ENCODE data around the gene GLCE. TPM values are rescaled to one million over a fixed set of nuclear protein-coding genes. Genes with fewer than 3 reads are reported as not detected.
A peak's percentile ranks its signal among the peaks of the same experiment; 100 is the strongest.

GLCE gene
- total RNA-seq, 1 donor from 2014 or later = 33.8 TPM

GRCh38 chr15:69159805-69160140 is 662 bp upstream of the GLCE start:
- TF ChIP-seq CTCF (conservative IDR thresholded peaks at IDR 0.05) = no peak
- peaks cover 29% of the 10 kb centered on the region for H3K4me1 Mint-ChIP-seq (ENCODE audit: unreplicated experiment)
- no peaks in the 10 kb centered on the region for H3K9me3 Mint-ChIP-seq
- DNase-seq (ENCODE audit: extremely low spot score, unreplicated experiment) = no peak
- no peaks in the 10 kb centered on the region for H3K27me3 Mint-ChIP-seq
- H3K36me3 Mint-ChIP-seq = no peaks in the 10 kb centered on the region
- H3K27ac Mint-ChIP-seq = peak overlapping the region; percentile 94
- H3K4me3 Mint-ChIP-seq = peak overlapping the region; percentile 94

- TF ChIP-seq CTCF (conservative IDR thresholded peaks at IDR 0.05) = peak; percentile 21
- DNase-seq (ENCODE audit: extremely low spot score, unreplicated experiment) = no peak
- H3K4me3 Mint-ChIP-seq = peak overlapping the region; percentile 94
- peaks cover 39% of the 10 kb centered on the region for H3K4me1 Mint-ChIP-seq (ENCODE audit: unreplicated experiment)
- no peaks in the 10 kb centered on the region for H3K36me3 Mint-ChIP-seq
- peak overlapping the region; percentile 94 for H3K27ac Mint-ChIP-seq
- no peaks in the 10 kb centered on the region for H3K27me3 Mint-ChIP-seq
- H3K9me3 Mint-ChIP-seq = no peaks in the 10 kb centered on the region
These were observed 843 bp downstream of the GLCE start for GRCh38 chr15:69161079-69161877.

DNA sequence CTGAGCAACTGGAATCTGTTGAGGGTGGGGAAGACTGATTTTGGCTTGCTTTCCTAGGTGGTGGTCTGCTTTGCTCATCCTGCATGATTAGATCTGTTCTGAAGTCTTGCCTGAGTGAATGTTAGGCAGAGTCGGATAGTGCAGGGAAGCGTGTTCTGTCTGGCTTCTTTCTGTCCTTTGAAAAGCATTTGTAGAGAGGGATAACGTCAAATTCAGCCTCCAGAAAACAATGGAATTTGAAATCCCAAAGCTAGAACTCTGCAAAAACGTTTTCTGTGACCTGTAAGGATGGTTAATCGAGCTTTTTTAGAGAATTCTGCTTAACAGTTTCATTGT is 1.4 kb downstream of the GLCE start:
- Mint-ChIP-seq H3K4me3 (peak overlapping the region; percentile 94), H3K27me3 (no peaks in the 10 kb centered on the region), H3K36me3 (no peaks in the 10 kb centered on the region), H3K27ac (peak overlapping the region; percentile 94), H3K4me1 (ENCODE audit: unreplicated experiment) (peaks cover 39% of the 10 kb centered on the region), H3K9me3 (no peaks in the 10 kb centered on the region)
- peak; percentile 4 for TF ChIP-seq CTCF (conservative IDR thresholded peaks at IDR 0.05)
- DNase-seq (ENCODE audit: extremely low spot score, unreplicated experiment) = no peak

DNA sequence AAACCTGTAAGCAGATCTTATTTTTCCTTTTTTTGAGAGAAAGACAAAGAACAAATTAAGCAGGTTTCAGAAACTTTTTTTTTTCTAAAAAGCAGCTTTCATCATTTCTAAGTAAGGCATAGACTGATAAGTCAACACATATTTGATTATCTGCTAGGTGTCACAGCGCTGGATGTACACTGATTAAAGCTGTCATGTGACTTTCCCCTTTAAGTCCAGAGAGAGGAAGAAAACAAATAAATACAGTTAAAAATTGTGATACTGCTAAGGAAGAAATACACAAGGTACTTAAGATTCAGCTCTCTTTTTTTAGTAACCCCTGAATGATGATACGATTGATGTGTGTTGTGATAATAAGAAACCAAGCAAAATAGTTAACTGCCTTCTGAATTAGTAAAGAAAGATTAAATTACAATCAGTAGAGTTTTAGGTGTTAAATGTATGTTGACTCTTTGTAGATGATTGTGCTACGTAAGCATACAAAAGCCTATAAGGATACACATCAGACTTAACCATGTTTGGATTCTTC is 2.8 kb downstream of the GLCE start:
- peak overlapping the region; percentile 38 for H3K4me3 Mint-ChIP-seq
- peaks cover 40% of the 10 kb centered on the region for H3K4me1 Mint-ChIP-seq (ENCODE audit: unreplicated experiment)
- no peaks in the 10 kb centered on the region for H3K36me3 Mint-ChIP-seq
- DNase-seq (ENCODE audit: extremely low spot score, unreplicated experiment) = no peak
- H3K9me3 Mint-ChIP-seq = no peaks in the 10 kb centered on the region
- H3K27ac Mint-ChIP-seq = no peak overlapping the region
- no peaks in the 10 kb centered on the region for H3K27me3 Mint-ChIP-seq
- TF ChIP-seq CTCF (conservative IDR thresholded peaks at IDR 0.05) = no peak

GRCh38 chr15:69164807-69165636 is 4.6 kb downstream of the GLCE start:
- no peaks in the 10 kb centered on the region for H3K27me3 Mint-ChIP-seq
- no peak overlapping the region for H3K27ac Mint-ChIP-seq
- peaks cover 31% of the 10 kb centered on the region for H3K4me1 Mint-ChIP-seq (ENCODE audit: unreplicated experiment)
- H3K4me3 Mint-ChIP-seq = peak overlapping the region; percentile 26
- no peaks in the 10 kb centered on the region for H3K9me3 Mint-ChIP-seq
- TF ChIP-seq CTCF (conservative IDR thresholded peaks at IDR 0.05) = no peak
- DNase-seq (ENCODE audit: extremely low spot score, unreplicated experiment) = no peak
- H3K36me3 Mint-ChIP-seq = peaks cover 3% of the 10 kb centered on the region

All from type B pancreatic cell (in vitro differentiated cells).